ENCODE results near the gene SELENOM. TPM values are rescaled to one million over a fixed set of nuclear protein-coding genes. Genes with fewer than 3 reads are reported as not detected.

The SELENOM gene
- total RNA-seq, 2 donors from 2014 or later, result 4.5 to 20.4 TPM

GRCh38 chr22:31096657-31097279 lies 10.6 kb downstream of the SELENOM start:
- H3K4me1 Mint-ChIP-seq, result no peaks in the 10 kb centered on the region
- H3K27me3 Mint-ChIP-seq, result no peaks in the 10 kb centered on the region
- H3K36me3 Mint-ChIP-seq (ENCODE audit: low read depth), result no peaks in the 10 kb centered on the region
- H3K27ac Mint-ChIP-seq, result no peak overlapping the region
- ATAC-seq (replicated peaks), result no peak
- no peaks in the 10 kb centered on the region for H3K9me3 Mint-ChIP-seq
- no peak overlapping the region for H3K4me3 Mint-ChIP-seq

- Mint-ChIP-seq H3K27ac (no peak overlapping the region), H3K27me3 (no peaks in the 10 kb centered on the region), H3K4me1 (no peaks in the 10 kb centered on the region), H3K36me3 (ENCODE audit: low read depth) (no peaks in the 10 kb centered on the region), H3K4me3 (no peak overlapping the region), H3K9me3 (no peaks in the 10 kb centered on the region)
- ATAC-seq (replicated peaks), result no peak
Measured at GRCh38 chr22:31095637-31096249, 11.6 kb downstream of the SELENOM start.

- H3K27me3 Mint-ChIP-seq, result no peaks in the 10 kb centered on the region
- ATAC-seq (replicated peaks), result no peak
- no peaks in the 10 kb centered on the region for H3K9me3 Mint-ChIP-seq
- H3K4me1 Mint-ChIP-seq, result no peaks in the 10 kb centered on the region
- H3K36me3 Mint-ChIP-seq (ENCODE audit: low read depth), result no peaks in the 10 kb centered on the region
- H3K4me3 Mint-ChIP-seq, result no peak overlapping the region
- no peak overlapping the region for H3K27ac Mint-ChIP-seq
Measured at GRCh38 chr22:31094741-31095140, 12.6 kb downstream of the SELENOM start.

DNA sequence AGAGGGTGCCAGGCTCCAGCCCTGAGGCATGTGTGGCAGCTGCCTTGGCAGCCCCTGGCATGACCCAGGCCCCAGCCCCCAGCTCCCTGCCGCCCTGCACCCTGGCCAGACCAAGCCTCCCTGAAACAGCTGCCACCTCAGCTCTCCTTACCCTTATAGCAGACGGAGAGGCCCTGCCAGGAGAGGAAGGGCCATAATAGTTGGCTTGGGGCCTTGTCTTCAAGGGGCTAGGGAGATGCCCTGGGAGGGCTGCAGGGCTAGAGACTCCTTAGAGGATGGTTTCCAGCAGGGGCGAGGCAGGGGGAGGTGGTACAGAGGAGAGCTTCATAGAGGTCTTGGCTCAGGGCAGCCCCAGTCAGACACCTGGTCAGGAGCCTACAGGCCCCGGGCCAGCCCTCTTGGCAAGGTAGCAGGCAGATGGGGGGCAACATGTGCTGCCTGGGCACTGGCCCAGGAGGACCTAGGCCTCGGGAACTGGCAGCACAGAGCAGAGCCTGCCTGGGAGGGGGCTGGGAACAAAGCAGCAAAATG lies 13.3 kb downstream of the SELENOM start:
- no peak overlapping the region for H3K4me3 Mint-ChIP-seq
- H3K27ac Mint-ChIP-seq, result no peak overlapping the region
- H3K36me3 Mint-ChIP-seq (ENCODE audit: low read depth), result no peaks in the 10 kb centered on the region
- no peaks in the 10 kb centered on the region for H3K27me3 Mint-ChIP-seq
- no peak for ATAC-seq (replicated peaks)
- H3K4me1 Mint-ChIP-seq, result no peaks in the 10 kb centered on the region
- no peaks in the 10 kb centered on the region for H3K9me3 Mint-ChIP-seq

GRCh38 chr22:31093086-31093850 lies 14.1 kb downstream of the SELENOM start:
- Mint-ChIP-seq H3K4me3 (no peak overlapping the region), H3K9me3 (no peaks in the 10 kb centered on the region), H3K36me3 (ENCODE audit: low read depth) (no peaks in the 10 kb centered on the region), H3K4me1 (no peaks in the 10 kb centered on the region), H3K27ac (no peak overlapping the region), H3K27me3 (no peaks in the 10 kb centered on the region)
- no peak for ATAC-seq (replicated peaks)

- no peaks in the 10 kb centered on the region for H3K9me3 Mint-ChIP-seq
- no peak overlapping the region for H3K4me3 Mint-ChIP-seq
- H3K27ac Mint-ChIP-seq, result no peak overlapping the region
- no peaks in the 10 kb centered on the region for H3K27me3 Mint-ChIP-seq
- H3K36me3 Mint-ChIP-seq (ENCODE audit: low read depth), result no peaks in the 10 kb centered on the region
- no peak for ATAC-seq (replicated peaks)
- no peaks in the 10 kb centered on the region for H3K4me1 Mint-ChIP-seq
Measured at GRCh38 chr22:31092161-31092560, 15.2 kb downstream of the SELENOM start.

DNA sequence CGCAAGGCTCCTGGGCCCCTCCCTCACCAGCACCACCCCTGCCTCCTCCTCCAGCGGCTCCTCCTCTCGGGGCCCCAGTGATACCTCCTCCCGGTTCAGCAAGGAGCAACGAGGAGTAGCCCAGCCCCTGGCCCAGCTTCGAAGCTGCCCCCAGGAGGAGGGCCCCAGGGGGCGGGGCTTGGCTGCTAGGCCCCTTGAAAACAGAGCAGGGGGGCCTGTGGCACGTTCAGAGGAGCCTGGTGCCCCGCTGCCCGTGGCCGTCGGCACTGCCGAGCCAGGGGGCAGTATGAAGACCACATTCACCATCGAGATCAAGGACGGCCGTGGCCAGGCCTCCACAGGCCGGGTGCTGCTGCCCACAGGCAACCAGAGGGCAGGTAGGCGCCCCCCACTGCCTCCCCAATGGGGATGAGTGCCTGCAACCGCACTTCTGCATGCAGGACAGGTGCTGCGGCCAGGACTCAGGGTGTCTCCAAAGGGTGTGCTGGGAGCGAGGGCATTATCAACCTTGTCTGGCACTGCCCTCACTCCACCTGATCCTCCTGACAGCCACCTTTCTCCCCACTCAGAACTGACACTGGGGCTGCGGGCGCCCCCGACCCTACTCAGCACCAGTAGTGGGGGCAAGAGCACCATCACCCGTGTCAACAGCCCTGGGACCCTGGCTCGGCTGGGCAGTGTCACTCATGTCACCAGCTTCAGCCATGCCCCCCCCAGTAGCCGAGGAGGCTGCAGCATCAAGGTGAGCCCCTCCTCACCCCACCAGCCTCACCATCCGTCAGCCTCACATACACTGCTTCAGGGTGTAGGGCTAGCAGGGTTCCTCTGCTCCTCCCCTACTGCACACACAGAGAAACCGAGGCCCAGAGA lies 16.0 kb downstream of the SELENOM start:
- Mint-ChIP-seq H3K9me3 (no peaks in the 10 kb centered on the region), H3K4me1 (no peaks in the 10 kb centered on the region), H3K36me3 (ENCODE audit: low read depth) (no peaks in the 10 kb centered on the region), H3K27me3 (no peaks in the 10 kb centered on the region), H3K4me3 (no peak overlapping the region), H3K27ac (no peak overlapping the region)
- ATAC-seq (replicated peaks), result no peak

DNA sequence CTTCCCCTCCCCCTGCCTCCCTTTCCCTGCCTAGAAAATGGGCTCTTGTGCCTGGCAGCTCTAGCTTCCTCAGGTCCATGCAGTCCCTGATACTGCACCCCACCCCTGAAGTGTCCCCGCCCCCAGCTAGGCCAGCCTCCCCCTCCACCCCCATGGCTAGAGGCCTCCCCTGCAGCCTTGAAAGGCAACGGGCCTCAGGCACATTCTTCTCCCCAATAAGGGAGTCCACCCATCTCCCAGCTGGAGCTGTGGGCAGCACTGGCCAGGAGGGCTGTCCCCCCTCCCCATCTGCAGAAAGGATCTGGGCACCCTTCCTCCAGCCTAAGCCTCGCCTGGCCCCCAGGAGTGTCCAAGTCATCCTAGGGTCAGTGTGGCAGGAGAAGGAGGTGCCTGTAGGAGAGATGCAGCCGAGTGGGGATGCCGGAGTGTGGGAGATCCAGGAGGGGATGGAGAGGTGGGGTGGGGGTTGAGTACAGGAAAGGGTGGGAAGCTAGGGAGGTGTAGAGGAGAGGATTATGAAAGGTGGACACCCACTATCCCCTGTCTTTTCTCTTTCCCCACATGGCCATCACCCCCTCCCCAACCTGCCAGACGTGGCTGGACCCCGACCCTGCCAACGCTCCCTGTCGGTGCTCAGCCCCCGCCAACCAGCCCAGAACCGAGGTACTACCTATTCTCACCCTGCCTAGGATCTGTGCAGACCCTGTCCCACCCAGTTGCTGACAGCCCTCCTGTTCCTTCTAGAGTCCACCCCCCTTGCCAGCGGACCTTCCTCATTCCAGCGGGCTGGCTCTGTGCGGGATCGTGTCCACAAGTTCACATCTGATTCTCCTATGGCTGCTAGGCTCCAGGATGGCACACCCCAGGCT lies 16.9 kb downstream of the SELENOM start:
- no peaks in the 10 kb centered on the region for H3K9me3 Mint-ChIP-seq
- no peaks in the 10 kb centered on the region for H3K27me3 Mint-ChIP-seq
- H3K4me1 Mint-ChIP-seq, result no peaks in the 10 kb centered on the region

DNA sequence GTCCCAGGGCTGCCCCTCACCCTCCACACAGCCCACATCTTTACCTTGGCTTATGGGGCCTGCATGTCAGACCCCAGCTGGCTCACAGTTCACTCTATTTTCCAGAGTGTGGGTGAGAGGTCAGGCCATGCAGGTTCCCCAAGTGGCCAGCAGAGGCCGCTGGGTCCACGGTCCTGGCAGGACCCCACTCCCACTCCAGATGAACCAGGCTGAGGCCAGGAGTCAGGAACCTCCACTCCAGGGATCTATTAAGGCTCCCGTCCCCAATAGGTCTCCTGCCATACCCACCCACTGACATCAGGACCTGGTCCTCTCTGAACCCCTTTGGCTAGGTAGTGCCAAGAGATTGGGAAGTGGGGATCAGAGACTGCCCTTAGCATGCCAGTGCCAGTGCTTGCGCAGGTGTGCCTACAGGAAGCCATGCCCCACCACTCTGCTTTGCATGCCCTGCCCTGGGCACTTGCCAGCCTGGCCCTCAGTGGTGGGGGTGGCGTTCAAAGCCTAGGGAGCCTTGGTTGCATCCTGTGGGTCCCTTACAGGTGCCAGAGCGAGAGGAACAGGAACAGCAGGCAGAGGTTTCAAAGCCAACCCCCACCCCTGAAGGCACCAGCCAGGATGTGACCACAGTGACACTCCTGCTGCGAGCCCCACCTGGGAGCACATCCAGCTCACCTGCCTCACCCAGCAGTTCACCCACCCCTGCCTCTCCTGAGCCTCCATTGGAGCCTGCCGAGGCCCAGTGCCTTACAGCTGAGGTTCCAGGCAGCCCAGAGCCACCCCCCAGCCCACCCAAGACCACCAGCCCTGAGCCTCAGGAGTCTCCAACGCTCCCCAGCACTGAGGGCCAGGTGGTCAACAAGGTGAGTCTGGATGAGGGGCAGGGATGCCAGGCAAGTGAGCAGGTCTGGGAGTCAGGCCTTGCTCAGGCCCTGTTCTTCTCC lies 17.9 kb downstream of the SELENOM start:
- H3K4me3 Mint-ChIP-seq, result no peak overlapping the region
- no peaks in the 10 kb centered on the region for H3K27me3 Mint-ChIP-seq
- no peaks in the 10 kb centered on the region for H3K9me3 Mint-ChIP-seq
- no peak for ATAC-seq (replicated peaks)
- H3K36me3 Mint-ChIP-seq (ENCODE audit: low read depth), result no peaks in the 10 kb centered on the region
- H3K4me1 Mint-ChIP-seq, result no peaks in the 10 kb centered on the region
- no peak overlapping the region for H3K27ac Mint-ChIP-seq

More for the DNA sequence above, 16.9 kb downstream of the SELENOM start:
- H3K36me3 Mint-ChIP-seq (ENCODE audit: low read depth), result no peaks in the 10 kb centered on the region
- H3K4me3 Mint-ChIP-seq, result no peak overlapping the region
- no peak for ATAC-seq (replicated peaks)
- H3K27ac Mint-ChIP-seq, result no peak overlapping the region

- H3K27ac Mint-ChIP-seq, result no peak overlapping the region
- H3K4me1 Mint-ChIP-seq, result no peaks in the 10 kb centered on the region
- H3K9me3 Mint-ChIP-seq, result no peaks in the 10 kb centered on the region
- H3K4me3 Mint-ChIP-seq, result no peak overlapping the region
- no peaks in the 10 kb centered on the region for H3K36me3 Mint-ChIP-seq (ENCODE audit: low read depth)
- H3K27me3 Mint-ChIP-seq, result no peaks in the 10 kb centered on the region
- no peak for ATAC-seq (replicated peaks)
Measured at GRCh38 chr22:31088233-31088986, 19.0 kb downstream of the SELENOM start.

- no peak overlapping the region for H3K27ac Mint-ChIP-seq
- H3K27me3 Mint-ChIP-seq, result no peaks in the 10 kb centered on the region
- no peaks in the 10 kb centered on the region for H3K36me3 Mint-ChIP-seq (ENCODE audit: low read depth)
- H3K9me3 Mint-ChIP-seq, result no peaks in the 10 kb centered on the region
- H3K4me3 Mint-ChIP-seq, result no peak overlapping the region
- no peak for ATAC-seq (replicated peaks)
- H3K4me1 Mint-ChIP-seq, result no peaks in the 10 kb centered on the region
Measured at GRCh38 chr22:31087744-31088215, 19.6 kb downstream of the SELENOM start.

DNA sequence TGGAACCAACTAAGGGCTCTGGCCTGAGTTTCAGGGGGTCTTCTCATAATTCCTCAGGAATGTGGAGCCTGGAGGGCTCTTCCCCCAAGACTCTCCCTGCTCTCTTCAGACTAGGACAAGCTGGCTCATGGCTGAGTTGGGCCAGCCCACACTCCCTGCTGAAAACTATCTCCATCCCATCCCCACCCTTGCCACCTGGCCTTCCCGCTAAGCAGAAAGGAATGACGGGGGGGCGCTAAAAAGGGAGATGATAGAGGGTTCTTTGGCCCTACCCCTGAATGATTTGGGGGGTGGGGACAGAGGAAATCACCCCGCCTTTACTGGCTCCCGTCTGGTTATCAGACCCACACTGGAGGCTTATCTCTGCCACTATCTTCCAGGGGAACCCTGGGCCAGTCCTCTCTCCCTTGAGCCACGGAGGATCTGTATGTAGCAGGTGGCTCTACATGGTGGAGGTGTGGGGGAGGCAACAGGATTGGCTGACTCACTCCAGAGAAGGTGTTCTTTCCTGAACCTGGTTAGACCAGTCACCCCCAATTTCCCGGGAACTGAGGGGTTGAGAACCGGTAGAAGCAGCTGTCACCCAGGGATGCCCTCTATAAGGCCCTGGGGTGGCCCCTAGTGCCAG lies 20.6 kb downstream of the SELENOM start:
- H3K27ac Mint-ChIP-seq, result no peak overlapping the region
- H3K9me3 Mint-ChIP-seq, result no peaks in the 10 kb centered on the region
- no peaks in the 10 kb centered on the region for H3K27me3 Mint-ChIP-seq
- no peaks in the 10 kb centered on the region for H3K36me3 Mint-ChIP-seq (ENCODE audit: low read depth)
- ATAC-seq (replicated peaks), result no peak
- H3K4me1 Mint-ChIP-seq, result peaks cover 9% of the 10 kb centered on the region
- H3K4me3 Mint-ChIP-seq, result no peak overlapping the region
